SK-N-SH (cell line): ENCODE results near the gene MRC1. TPM values are rescaled to one million over a fixed set of nuclear protein-coding genes. Genes with fewer than 3 reads are reported as not detected.

Source experiments
- CTCF ChIA-PET: fragments of 300-600, 350-600 bp; formaldehyde crosslinking; extraction: SDS; loops from one replicate; lab custom pipeline; 2021; lab: Yijun Ruan, JAX
- POLR2A ChIA-PET: fragments of 350-600 bp; sonication (Branson Sonifier 250); formaldehyde crosslinking; extraction: SDS; loops from one replicate; lab custom pipeline; 2020; ENCODE audit warnings: antibody characterized with exemption, inconsistent platforms; lab: Yijun Ruan, JAX
- DNase-seq: peaks from one replicate; pipeline ENCODE4 v3.0.0; 2012
- H2AFZ ChIP-seq: fragments of 200-600 bp; sonication (generic); 2 replicates; pipeline ENCODE4 v1.8.1; 2016; ENCODE audit warnings: antibody characterized with exemption, mild to moderate bottlenecking, low read depth
- H3F3A ChIP-seq: fragments of 200-600 bp; sonication (generic); replicated peaks from 2 replicates; pipeline ENCODE3; 2016; ENCODE audit warnings: antibody characterized with exemption, mild to moderate bottlenecking; ENCODE audit not compliant: insufficient read depth
- H3K27ac ChIP-seq, 2 experiments: fragments of 200-500 bp in 1 of 2; fragments of 200-600 bp in 1 of 2; sonication (Bioruptor generic) in 1 of 2; sonication (generic), shearing (Covaris generic) in 1 of 2; 2 replicates each; pipeline versions ENCODE4 v1.5.1 to v1.6.1; 2014 to 2016; ENCODE audit warnings: low read depth in 2 of 2, inconsistent platforms in 1 of 2, low read length in 1 of 2, mild to moderate bottlenecking in 1 of 2, mixed read lengths in 1 of 2
- H3K27me3 ChIP-seq: fragments of 200-600 bp; sonication (generic), shearing (Covaris generic); 2 replicates; pipeline ENCODE4 v1.6.1; 2016; ENCODE audit warnings: mixed run types; ENCODE audit not compliant: insufficient read depth
- H3K36me3 ChIP-seq, 2 experiments: fragments of 200-500 bp in 1 of 2; fragments of 200-600 bp in 1 of 2; sonication (Bioruptor generic) in 1 of 2; sonication (generic) in 1 of 2; replicated peaks in 1 of 2; 2 replicates each; pipeline versions ENCODE3 to v1.5.1; 2014 to 2016; ENCODE audit warnings: low read length in 1 of 2, mild to moderate bottlenecking in 1 of 2; ENCODE audit not compliant: insufficient read depth in 2 of 2, control insufficient read depth in 1 of 2
- H3K4me1 ChIP-seq, 2 experiments: fragments of 200-500 bp in 1 of 2; fragments of 200-600 bp in 1 of 2; sonication (Bioruptor generic) in 1 of 2; sonication (generic), shearing (Covaris generic) in 1 of 2; 2 replicates each; pipeline versions ENCODE4 v1.5.1 to v1.6.1; 2014 to 2016; ENCODE audit warnings: low read depth in 1 of 2, low read length in 1 of 2, mixed run types in 1 of 2; ENCODE audit not compliant: insufficient read depth in 2 of 2, control insufficient read depth in 1 of 2
- H3K4me2 ChIP-seq: fragments of 200-600 bp; sonication (generic), shearing (Covaris generic); 2 replicates; pipeline ENCODE4 v1.6.1; 2017; ENCODE audit warnings: mixed run types
- H3K4me3 ChIP-seq, 2 experiments: fragments of 200-500 bp in 1 of 2; fragments of 200-600 bp in 1 of 2; sonication (Bioruptor generic) in 1 of 2; sonication (generic), shearing (Covaris generic) in 1 of 2; 2 replicates each; pipeline versions ENCODE4 v1.5.1 to v1.8.1; 2014 to 2016; ENCODE audit warnings: low read depth in 2 of 2, inconsistent platforms in 1 of 2, low read length in 1 of 2, mild to moderate bottlenecking in 1 of 2, mixed read lengths in 1 of 2, moderate library complexity in 1 of 2
- H3K79me2 ChIP-seq: fragments of 200-600 bp; sonication (generic); 2 replicates; pipeline ENCODE4 v1.8.1; 2017; ENCODE audit warnings: mild to moderate bottlenecking; ENCODE audit not compliant: insufficient read depth
- H3K9ac ChIP-seq: fragments of 200-600 bp; sonication (generic); 2 replicates; pipeline ENCODE4 v1.6.1; 2017; ENCODE audit warnings: mixed run types
- H3K9me2 ChIP-seq: fragments of 200-600 bp; sonication (generic); 2 replicates; pipeline ENCODE4 v1.6.1; 2017; ENCODE audit warnings: mixed run types
- H3K9me3 ChIP-seq: fragments of 200-600 bp; sonication (generic); 2 replicates; pipeline ENCODE4 v1.6.1; 2017; ENCODE audit warnings: mixed run types, mild to moderate bottlenecking, moderate library complexity
- H4K20me1 ChIP-seq: fragments of 200-600 bp; sonication (generic); 2 replicates; pipeline ENCODE4 v1.6.1; 2017; ENCODE audit warnings: mild to moderate bottlenecking, mixed run types; ENCODE audit not compliant: insufficient read depth
- CHD2 ChIP-seq: fragments of 150-350 bp; IDR thresholded peaks from 2 replicates; pipeline ENCODE4 v1.6.1; 2018; ENCODE audit warnings: low read length; ENCODE audit not compliant: partially characterized antibody
- ELF1 ChIP-seq: IDR thresholded peaks from 2 replicates; pipeline ENCODE4 v1.4.0; 2012
- EP300 ChIP-seq, 2 experiments: IDR thresholded peaks; 2 replicates each; pipeline versions ENCODE4 v1.4.0 to v1.6.1; 2012; ENCODE audit warnings: borderline replicate concordance in 1 of 2, low read depth in 1 of 2, low read length in 1 of 2
- EZH2phosphoT487 ChIP-seq: fragments of 200-600 bp; sonication (generic); IDR thresholded peaks from 2 replicates; pipeline ENCODE4 v1.6.1; 2017; ENCODE audit warnings: low read depth, mixed run types, mild to moderate bottlenecking, antibody characterized with exemption, moderate library complexity, borderline replicate concordance
- FOSL2 ChIP-seq: IDR thresholded peaks from 2 replicates; pipeline ENCODE4 v1.4.0; 2012; ENCODE audit warnings: low read depth, mild to moderate bottlenecking, moderate library complexity, borderline replicate concordance
- FOXJ3 ChIP-seq: sonication (generic); formaldehyde crosslinking; IDR thresholded peaks from 2 replicates; pipeline ENCODE4 v1.5.1; 2020; ENCODE audit warnings: mild to moderate bottlenecking, missing genetic modification reagents
- FOXM1 ChIP-seq: IDR thresholded peaks from 2 replicates; pipeline ENCODE4 v1.4.0; 2012; ENCODE audit warnings: low read depth, mild to moderate bottlenecking
- JUND ChIP-seq: IDR thresholded peaks from 2 replicates; pipeline ENCODE4 v1.4.0; 2012
- MXI1 ChIP-seq: IDR thresholded peaks from 2 replicates; pipeline ENCODE4 v1.6.1; 2012; ENCODE audit warnings: mild to moderate bottlenecking, low read depth, low read length, improper control_type of control experiment
- NFIC ChIP-seq: IDR thresholded peaks from 2 replicates; pipeline ENCODE4 v1.4.0; 2012; ENCODE audit warnings: borderline replicate concordance
- NRF1 ChIP-seq: IDR thresholded peaks from 2 replicates; pipeline ENCODE4 v1.6.1; 2012; ENCODE audit warnings: low read depth, mild to moderate bottlenecking, low read length
- RFX5 ChIP-seq: IDR thresholded peaks from 2 replicates; pipeline ENCODE4 v1.6.1; 2012; ENCODE audit warnings: mild to moderate bottlenecking, improper control_type of control experiment, low read length
- TEAD4 ChIP-seq: IDR thresholded peaks from 2 replicates; pipeline ENCODE4 v1.4.0; 2012; ENCODE audit warnings: mild to moderate bottlenecking, borderline replicate concordance; ENCODE audit not compliant: insufficient read depth
- WGBS: methylation state at CpG from one replicate; pipeline ENCODE4 v1.1.6; 2017; ENCODE audit warnings: low lambda C conversion rate; 5-methylcytosine and 5-hydroxymethylcytosine counted together
- polyA plus RNA-seq, 3 experiments: library from polyadenylated mRNA; depleted of rRNA; stranded (reverse); fragments of >200 nt; gene quantifications; 2 replicates each; pipeline ENCODE4 v1.2.3, GENCODE V29; 2012
- TF ChIP-seq, protein P1 (sequence below): IDR thresholded peaks from 2 replicates; pipeline ENCODE4 v1.4.0; 2012; ENCODE audit warnings: low read depth, borderline replicate concordance
- TF ChIP-seq, protein P2 (sequence below): IDR thresholded peaks from 2 replicates; pipeline ENCODE4 v1.4.0; 2012; ENCODE audit warnings: low read depth, borderline replicate concordance
- TF ChIP-seq, protein P3 (sequence below): IDR thresholded peaks from 2 replicates; pipeline ENCODE4 v1.4.0; 2012; ENCODE audit warnings: low read depth
- TF ChIP-seq, protein P4 (sequence below): IDR thresholded peaks from 2 replicates; pipeline ENCODE4 v1.6.1; 2012; ENCODE audit warnings: mild to moderate bottlenecking, low read depth, low read length, moderate library complexity

Gene MRC1
- polyA plus RNA-seq, 1 of the 3 experiments (the other 2 are of a cell fraction) = not detected

DNA sequence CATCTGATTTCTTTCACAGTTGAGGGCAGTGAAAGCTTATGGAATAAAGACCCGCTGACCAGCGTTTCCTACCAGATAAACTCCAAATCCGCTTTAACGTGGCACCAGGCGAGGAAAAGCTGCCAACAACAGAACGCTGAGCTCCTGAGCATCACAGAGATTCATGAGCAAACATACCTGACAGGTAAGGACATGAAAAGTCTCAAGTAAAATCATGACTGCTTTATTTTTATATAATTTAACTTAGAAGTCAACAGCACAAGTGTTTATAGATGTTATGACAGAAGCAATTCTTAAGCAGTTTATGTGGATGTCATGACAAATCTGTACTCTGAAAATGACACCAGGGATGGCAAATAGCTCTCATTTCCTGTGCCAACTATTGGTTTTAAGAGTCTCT lies 24.5 kb downstream of the MRC1 start:
- 98% methylated on average over 6 of the region's 6 CpGs for WGBS

More for the DNA sequence above, 24.5 kb downstream of the MRC1 start:
- H3K4me2 ChIP-seq = no peak overlapping the region
- H3K9ac ChIP-seq = no peak overlapping the region
- H3K9me2 ChIP-seq = no peaks in the 10 kb centered on the region
- CTCF ChIA-PET = interaction anchor here (1.5 to 2.4 kb wide), 2 partner anchors 97 to 383 kb away, joined by 4 to 8 read pairs; no protein-coding TSS in a partner anchor
- H3K27ac ChIP-seq = no peak overlapping the region
- DNase-seq = no peak
- POLR2A ChIA-PET = no interaction called here
- H3K9me3 ChIP-seq = no peaks in the 10 kb centered on the region
- no peak for TF ChIP-seq NRF1
- TF ChIP-seq CHD2 = no peak
- TF ChIP-seq ELF1 = no peak
- TF ChIP-seq, protein P1, sequence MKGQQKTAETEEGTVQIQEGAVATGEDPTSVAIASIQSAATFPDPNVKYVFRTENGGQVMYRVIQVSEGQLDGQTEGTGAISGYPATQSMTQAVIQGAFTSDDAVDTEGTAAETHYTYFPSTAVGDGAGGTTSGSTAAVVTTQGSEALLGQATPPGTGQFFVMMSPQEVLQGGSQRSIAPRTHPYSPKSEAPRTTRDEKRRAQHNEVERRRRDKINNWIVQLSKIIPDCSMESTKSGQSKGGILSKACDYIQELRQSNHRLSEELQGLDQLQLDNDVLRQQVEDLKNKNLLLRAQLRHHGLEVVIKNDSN = no peak
- no peak for TF ChIP-seq FOSL2
- TF ChIP-seq NFIC = no peak
- no peak for TF ChIP-seq MXI1
- TF ChIP-seq, protein P2, sequence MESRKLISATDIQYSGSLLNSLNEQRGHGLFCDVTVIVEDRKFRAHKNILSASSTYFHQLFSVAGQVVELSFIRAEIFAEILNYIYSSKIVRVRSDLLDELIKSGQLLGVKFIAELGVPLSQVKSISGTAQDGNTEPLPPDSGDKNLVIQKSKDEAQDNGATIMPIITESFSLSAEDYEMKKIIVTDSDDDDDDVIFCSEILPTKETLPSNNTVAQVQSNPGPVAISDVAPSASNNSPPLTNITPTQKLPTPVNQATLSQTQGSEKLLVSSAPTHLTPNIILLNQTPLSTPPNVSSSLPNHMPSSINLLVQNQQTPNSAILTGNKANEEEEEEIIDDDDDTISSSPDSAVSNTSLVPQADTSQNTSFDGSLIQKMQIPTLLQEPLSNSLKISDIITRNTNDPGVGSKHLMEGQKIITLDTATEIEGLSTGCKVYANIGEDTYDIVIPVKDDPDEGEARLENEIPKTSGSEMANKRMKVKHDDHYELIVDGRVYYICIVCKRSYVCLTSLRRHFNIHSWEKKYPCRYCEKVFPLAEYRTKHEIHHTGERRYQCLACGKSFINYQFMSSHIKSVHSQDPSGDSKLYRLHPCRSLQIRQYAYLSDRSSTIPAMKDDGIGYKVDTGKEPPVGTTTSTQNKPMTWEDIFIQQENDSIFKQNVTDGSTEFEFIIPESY = no peak
- no peak for TF ChIP-seq FOXJ3 (CRISPR knock-in tag)
- no peak for TF ChIP-seq EP300 (IDR thresholded peaks at IDR 0.05; ENCODE audit: borderline replicate concordance in 1 of 2, low read depth in 1 of 2, low read length in 1 of 2)
- no peak for TF ChIP-seq RFX5
- TF ChIP-seq, protein P3, sequence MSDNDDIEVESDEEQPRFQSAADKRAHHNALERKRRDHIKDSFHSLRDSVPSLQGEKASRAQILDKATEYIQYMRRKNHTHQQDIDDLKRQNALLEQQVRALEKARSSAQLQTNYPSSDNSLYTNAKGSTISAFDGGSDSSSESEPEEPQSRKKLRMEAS = no peak
- TF ChIP-seq, protein P4, sequence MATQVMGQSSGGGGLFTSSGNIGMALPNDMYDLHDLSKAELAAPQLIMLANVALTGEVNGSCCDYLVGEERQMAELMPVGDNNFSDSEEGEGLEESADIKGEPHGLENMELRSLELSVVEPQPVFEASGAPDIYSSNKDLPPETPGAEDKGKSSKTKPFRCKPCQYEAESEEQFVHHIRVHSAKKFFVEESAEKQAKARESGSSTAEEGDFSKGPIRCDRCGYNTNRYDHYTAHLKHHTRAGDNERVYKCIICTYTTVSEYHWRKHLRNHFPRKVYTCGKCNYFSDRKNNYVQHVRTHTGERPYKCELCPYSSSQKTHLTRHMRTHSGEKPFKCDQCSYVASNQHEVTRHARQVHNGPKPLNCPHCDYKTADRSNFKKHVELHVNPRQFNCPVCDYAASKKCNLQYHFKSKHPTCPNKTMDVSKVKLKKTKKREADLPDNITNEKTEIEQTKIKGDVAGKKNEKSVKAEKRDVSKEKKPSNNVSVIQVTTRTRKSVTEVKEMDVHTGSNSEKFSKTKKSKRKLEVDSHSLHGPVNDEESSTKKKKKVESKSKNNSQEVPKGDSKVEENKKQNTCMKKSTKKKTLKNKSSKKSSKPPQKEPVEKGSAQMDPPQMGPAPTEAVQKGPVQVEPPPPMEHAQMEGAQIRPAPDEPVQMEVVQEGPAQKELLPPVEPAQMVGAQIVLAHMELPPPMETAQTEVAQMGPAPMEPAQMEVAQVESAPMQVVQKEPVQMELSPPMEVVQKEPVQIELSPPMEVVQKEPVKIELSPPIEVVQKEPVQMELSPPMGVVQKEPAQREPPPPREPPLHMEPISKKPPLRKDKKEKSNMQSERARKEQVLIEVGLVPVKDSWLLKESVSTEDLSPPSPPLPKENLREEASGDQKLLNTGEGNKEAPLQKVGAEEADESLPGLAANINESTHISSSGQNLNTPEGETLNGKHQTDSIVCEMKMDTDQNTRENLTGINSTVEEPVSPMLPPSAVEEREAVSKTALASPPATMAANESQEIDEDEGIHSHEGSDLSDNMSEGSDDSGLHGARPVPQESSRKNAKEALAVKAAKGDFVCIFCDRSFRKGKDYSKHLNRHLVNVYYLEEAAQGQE = no peak
- TF ChIP-seq TEAD4 = no peak
- TF ChIP-seq EZH2phosphoT487 = no peak
- TF ChIP-seq JUND = no peak
- TF ChIP-seq FOXM1 = no peak
- TF ChIP-seq, all 33 proteins: peak for 0
- Histone ChIP-seq H4K20me1 (no peaks in the 10 kb centered on the region), H3K4me3 (no peak overlapping the region), H3K27me3 (no peaks in the 10 kb centered on the region), H3F3A (peaks cover 21% of the 10 kb centered on the region), H2AFZ (no peak overlapping the region), H3K79me2 (no peaks in the 10 kb centered on the region), H3K36me3 (no peaks in the 10 kb centered on the region), H3K4me1 (peaks cover 14 to 15% of the 10 kb centered on the region in 2 experiments)
